NOMO-1 (cell line): Measurements from ENCODE around the gene PPP2CA.
"Not testable (repeated sequence)": the region's sequence is repeated elsewhere in the genome, so short reads cannot be mapped to it uniquely, and the experiment has no call there.

ENCODE experiments used
- DNase-seq, 2 experiments: peaks; one replicate each; lab custom pipeline; 2025; ENCODE audit not compliant: unreplicated experiment in 2 of 2; lab: John Stamatoyannopoulos, UW

The PPP2CA gene

GRCh38 chr5:134225780-134226440 is at the start of gene PPP2CA:
Gene PPP2CA (minus strand): TSS chr5:134226073. CDS start chr5:134225861, 212 bp downstream.
- DNase-seq, result peak; percentile 92 to 97

GRCh38 chr5:134273642-134274395 is 47.9 kb upstream of the PPP2CA start:
- DNase-seq, result no peak

- no peak for DNase-seq
Measured at GRCh38 chr5:134271059-134271458, 45.2 kb upstream of the PPP2CA start.

- no peak for DNase-seq
Measured at GRCh38 chr5:134268919-134269318, 43.0 kb upstream of the PPP2CA start.

GRCh38 chr5:134268019-134268601 is 42.2 kb upstream of the PPP2CA start:
- DNase-seq, result no peak

- DNase-seq, result no peak
Measured at GRCh38 chr5:134267366-134268018, 41.6 kb upstream of the PPP2CA start.

GRCh38 chr5:134263801-134264200 is 37.9 kb upstream of the PPP2CA start:
- DNase-seq, result no peak

GRCh38 chr5:134262629-134263028 is 36.8 kb upstream of the PPP2CA start:
- not testable (repeated sequence) for DNase-seq

GRCh38 chr5:134258896-134259295 is 33.0 kb upstream of the PPP2CA start:
- DNase-seq, result no peak

- DNase-seq, result no peak
Measured at GRCh38 chr5:134257176-134257575, 31.3 kb upstream of the PPP2CA start.

- DNase-seq, result no peak
Measured at GRCh38 chr5:134255418-134256150, 29.7 kb upstream of the PPP2CA start.

- not testable (repeated sequence) for DNase-seq
Measured at GRCh38 chr5:134253368-134254153, 27.7 kb upstream of the PPP2CA start.

GRCh38 chr5:134252671-134253070 is 26.8 kb upstream of the PPP2CA start:
- DNase-seq, result no peak

GRCh38 chr5:134250949-134251348 is 25.1 kb upstream of the PPP2CA start:
- no peak for DNase-seq

- DNase-seq, result peak; percentile 91 to 98
Measured at GRCh38 chr5:134249469-134250379, 23.9 kb upstream of the PPP2CA start.

GRCh38 chr5:134248256-134248655 is 22.4 kb upstream of the PPP2CA start:
- DNase-seq, result no peak

GRCh38 chr5:134247428-134248224 is 21.8 kb upstream of the PPP2CA start:
- peak; percentile 26 to 87 for DNase-seq
